HG03066 (cell line): ENCODE results near the gene FARP2.
"Not testable (repeated sequence)": the region's sequence is repeated elsewhere in the genome, so short reads cannot be mapped to it uniquely, and the experiment has no call there.

ENCODE experiments used
- ATAC-seq: cut with Tn5 transposase; IDR thresholded peaks from one replicate; pipeline ENCODE4 v1.9.1; 2021; ENCODE audit warnings: low read depth; ENCODE audit not compliant: unreplicated experiment

FARP2 gene

GRCh38 chr2:241445426-241445825, 89.3 kb downstream of the FARP2 start:
- no peak for ATAC-seq

- not testable (repeated sequence) for ATAC-seq
Measured at GRCh38 chr2:241450092-241450491, 94.0 kb downstream of the FARP2 start.

GRCh38 chr2:241451840-241452506, 95.9 kb downstream of the FARP2 start:
- ATAC-seq, result no peak

GRCh38 chr2:241453919-241454318, 97.8 kb downstream of the FARP2 start:
- not testable (repeated sequence) for ATAC-seq

- no peak for ATAC-seq
Measured at GRCh38 chr2:241454837-241455485, 98.9 kb downstream of the FARP2 start.

GRCh38 chr2:241456546-241456945, 100.5 kb downstream of the FARP2 start:
- no peak for ATAC-seq

- no peak for ATAC-seq
Measured at GRCh38 chr2:241458687-241459086, 102.6 kb downstream of the FARP2 start.

- no peak for ATAC-seq
Measured at GRCh38 chr2:241459520-241459919, 103.4 kb downstream of the FARP2 start.

- ATAC-seq, result no peak
Measured at GRCh38 chr2:241460631-241461030, 104.5 kb downstream of the FARP2 start.

GRCh38 chr2:241461693-241462677, 105.9 kb downstream of the FARP2 start:
- no peak for ATAC-seq

- ATAC-seq, result no peak
Measured at GRCh38 chr2:241463276-241464135, 107.4 kb downstream of the FARP2 start.

GRCh38 chr2:241465543-241465942, 109.5 kb downstream of the FARP2 start:
- no peak for ATAC-seq

GRCh38 chr2:241466230-241466629, 110.1 kb downstream of the FARP2 start:
- ATAC-seq, result no peak

GRCh38 chr2:241467777-241468475, 111.8 kb downstream of the FARP2 start:
- no peak for ATAC-seq

GRCh38 chr2:241468476-241468781, 112.3 kb downstream of the FARP2 start:
- no peak for ATAC-seq

- ATAC-seq, result no peak
Measured at GRCh38 chr2:241469746-241470145, 113.7 kb downstream of the FARP2 start.

- no peak for ATAC-seq
Measured at GRCh38 chr2:241473399-241473798, 117.3 kb downstream of the FARP2 start.

GRCh38 chr2:241475267-241475666, 119.2 kb downstream of the FARP2 start:
- no peak for ATAC-seq

- ATAC-seq, result no peak
Measured at GRCh38 chr2:241478166-241478565, 122.1 kb downstream of the FARP2 start.
